Left lobe of liver (tissue), 2 donors: Measurements from ENCODE around the gene ALOX5. TPM values are rescaled to one million over a fixed set of nuclear protein-coding genes. Genes with fewer than 3 reads are reported as not detected.
"Not testable (repeated sequence)": the region's sequence is repeated elsewhere in the genome, so short reads cannot be mapped to it uniquely, and the experiment has no call there.

Experiments used
- ATAC-seq: fragments of 200-7000 bp; cut with Tn5 transposase; one replicate; pipeline ENCODE4 v1.9.1; 2020; ENCODE audit warnings: mild to moderate bottlenecking, moderate library complexity
- DNase-seq: peaks from one replicate; pipeline ENCODE4 v3.0.0-alpha.2; 2020; ENCODE audit warnings: low spot score
- total RNA-seq: library from RNA; stranded (reverse); gene quantifications from one replicate; pipeline ENCODE4 v1.2.1, GENCODE V29; 2021
- donor health status: DM: no; HTN: no; CAD: no; lungs with moderate emphysema.
- donor health status: DM: no; HTN: yes; CAD: no.

ALOX5 gene
- total RNA-seq, 1 donor from 2014 or later, result 4.8 TPM

DNA sequence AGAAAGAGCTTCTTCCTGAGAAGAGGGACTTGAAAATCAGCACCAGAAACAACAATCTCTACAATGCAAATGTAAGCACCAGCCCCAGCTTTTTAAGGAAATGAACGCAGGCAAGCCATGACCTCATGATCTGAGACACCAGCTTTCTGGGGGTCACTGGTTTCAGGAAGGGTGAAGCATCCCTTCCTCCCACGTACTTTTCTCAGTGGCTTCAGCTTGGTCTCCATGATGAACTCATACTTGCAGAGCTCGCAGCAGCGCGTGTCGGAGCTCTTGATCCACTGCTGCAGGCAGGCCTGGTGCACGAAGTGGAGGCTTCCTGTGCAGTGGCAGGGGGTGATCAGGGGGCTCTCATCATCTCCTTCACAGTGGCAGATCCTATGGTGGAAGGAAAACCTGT, 87.0 kb downstream of the ALOX5 start:
- ATAC-seq (no peak), DNase-seq (no peak)

DNA sequence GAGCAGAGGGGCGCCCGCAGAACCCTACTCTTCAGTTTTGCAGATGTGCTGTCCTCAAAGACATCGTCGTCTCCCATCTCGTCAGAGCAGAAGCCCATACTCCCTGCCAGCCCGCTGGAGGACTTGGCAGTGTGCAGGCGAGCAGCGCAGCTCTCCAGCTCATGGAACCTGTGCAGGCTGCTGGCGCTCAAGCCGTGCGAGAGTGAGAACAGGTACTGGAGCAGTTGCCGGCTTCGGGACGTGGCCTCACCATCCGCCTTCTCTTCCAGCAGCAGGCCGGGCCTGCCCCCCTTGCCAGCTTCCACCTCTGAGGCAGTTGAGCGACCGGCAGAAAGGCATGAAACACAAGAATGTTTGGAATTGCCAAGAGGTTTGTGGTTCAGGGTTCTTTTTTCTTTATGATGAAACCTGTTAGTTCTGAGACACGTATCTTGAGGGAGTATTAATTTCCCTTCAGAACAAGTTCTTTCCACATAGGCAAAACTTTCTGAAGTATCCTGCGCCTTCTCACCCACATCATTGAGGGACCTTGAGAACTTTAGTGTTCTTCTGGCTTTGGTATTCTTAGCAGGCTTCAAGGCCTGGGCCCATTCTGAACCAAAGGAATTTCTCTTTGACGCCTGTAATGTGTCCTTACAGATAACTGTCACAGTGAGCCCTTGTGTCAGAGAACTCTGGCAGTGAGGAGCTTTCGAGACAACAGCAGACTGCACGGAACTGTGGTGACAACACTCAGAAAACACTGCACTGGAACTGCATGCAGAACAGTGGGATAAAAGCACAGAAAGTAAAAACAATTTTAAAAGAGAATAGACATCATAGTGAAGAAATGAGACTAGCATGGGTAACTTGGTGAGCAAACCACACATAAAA, 89.5 kb downstream of the ALOX5 start:
- ATAC-seq (no peak), DNase-seq (no peak)

DNA sequence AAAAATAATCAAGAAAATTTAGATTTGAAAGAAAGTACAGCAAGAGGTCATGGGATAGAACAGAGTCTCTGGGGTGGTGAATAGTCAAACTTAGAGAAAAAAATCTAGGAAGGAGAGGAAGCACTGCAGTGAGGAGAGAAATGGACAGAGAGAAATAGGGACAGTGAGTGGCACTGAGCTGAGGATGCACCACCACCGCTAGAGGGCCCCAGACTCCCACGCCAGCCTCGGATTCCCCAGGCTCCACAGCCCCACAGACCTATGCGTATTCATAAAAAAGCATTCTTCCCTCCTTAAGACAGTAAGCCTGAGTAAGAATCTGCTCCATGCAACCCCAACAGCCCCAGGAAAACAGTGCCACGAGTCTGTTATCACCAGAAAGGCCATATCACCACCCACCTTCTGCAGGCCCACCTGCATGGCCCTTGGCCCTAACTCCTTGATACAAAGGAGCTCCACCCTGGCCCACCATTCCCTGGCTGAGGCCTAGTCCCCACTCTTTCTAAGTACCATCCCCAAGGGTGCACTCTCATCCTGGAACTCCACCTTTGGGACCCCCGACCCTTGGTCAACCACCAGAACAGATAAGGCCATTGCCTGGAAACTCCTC, 91.0 kb downstream of the ALOX5 start:
- DNase-seq, result peak; percentile 77
- peak; percentile 98 for ATAC-seq

DNA sequence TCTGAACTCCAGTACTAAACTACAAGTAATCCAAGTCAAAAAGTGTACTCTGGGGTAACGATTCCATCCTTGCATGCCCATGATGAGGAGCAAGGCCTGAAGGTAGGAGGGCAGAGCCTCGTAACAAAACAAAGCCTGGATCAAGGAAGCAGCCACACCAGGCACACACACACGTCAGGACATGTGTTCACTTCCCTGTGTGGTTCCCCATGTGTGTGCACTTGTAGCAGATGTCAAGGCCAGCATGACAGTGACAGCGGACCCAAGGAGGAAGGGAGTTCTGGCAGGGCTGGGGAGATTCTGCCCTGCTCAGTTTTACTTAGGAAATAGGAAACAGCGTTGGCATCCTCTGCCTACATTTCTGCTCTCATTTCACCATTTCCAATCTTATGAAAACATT, 92.8 kb downstream of the ALOX5 start:
- no peak for DNase-seq

DNA sequence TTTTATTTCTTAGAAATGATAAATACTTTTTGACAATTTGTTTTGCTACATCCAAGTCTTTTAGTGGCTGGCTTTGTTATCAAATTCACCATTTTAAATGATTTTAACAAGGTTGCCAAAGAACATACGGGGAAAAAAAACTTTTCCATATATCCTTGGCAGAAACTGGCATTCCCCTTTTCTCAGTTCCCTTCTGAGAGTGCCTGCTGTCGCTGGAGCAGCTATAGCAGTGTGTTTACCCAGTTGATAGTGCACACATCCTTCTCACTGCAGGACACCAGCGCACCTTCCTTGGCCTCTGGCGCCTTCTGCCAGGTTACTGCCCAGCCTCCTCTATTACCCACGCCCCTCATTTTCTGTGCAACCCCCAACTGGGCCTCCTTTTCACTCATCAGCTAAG, 94.1 kb downstream of the ALOX5 start:
- ATAC-seq (no peak), DNase-seq (no peak)

More for the DNA sequence above, 92.8 kb downstream of the ALOX5 start:
- ATAC-seq, result no peak

DNA sequence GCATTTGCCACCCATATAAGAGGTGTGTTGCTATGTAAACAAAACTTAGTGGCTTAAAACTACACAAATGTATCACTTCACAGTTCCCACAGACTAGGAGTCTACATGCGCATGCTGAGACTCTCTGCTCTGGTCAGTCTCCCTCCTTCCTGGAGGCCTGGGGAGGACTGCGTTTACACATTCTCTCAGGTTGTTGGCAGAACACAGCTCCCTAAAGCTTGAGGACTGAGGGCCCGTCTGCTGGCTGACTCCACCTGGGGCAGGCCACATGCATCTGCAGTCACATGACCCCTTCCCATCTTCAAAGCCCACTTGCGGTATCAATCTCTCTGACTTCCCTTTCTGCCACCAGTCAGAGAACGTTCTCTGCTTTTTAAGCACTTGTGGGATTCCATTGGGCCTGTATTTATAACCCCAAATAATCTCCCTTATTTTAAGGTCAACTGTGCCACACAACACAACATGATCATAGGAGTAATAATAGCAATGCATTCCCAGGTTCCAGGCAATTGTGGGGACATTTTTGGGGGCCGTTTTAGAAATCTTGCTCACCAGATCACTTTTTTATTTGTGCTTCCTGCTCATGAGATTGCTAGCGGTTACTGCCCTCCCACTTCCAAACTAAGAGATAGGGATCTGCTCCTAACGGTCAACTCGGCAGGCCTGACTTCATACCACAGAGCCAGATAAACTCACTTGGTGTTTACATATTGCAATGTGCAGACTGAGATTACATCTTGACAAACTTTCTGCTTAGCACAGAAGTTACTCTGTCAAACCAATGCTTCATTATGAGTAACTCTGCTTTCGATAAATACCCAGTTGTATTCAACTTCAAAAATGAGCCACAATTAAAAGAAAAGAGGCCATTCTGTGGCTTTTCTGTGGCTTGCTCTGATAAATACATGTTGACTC, 96.3 kb downstream of the ALOX5 start:
- DNase-seq (peak; percentile 79), ATAC-seq (peak; percentile 79)

DNA sequence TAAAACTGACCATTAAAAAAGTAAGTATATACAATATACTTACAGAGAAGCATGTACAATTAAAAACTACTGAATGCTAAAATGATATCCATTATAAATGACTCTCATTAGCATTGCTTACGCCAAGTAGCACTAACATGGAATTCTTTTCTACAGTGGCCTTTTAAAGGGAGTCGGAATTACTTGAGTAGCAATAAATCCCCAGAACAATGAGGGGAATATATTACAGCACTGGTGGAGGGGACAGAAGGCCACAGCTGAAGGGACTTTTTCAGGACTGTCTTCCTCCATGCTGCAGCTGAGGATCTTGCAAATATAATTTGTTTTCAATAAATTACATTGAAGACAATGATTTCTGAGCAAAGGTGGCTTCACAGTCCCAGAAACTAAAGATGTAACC, 97.0 kb downstream of the ALOX5 start:
- no peak for DNase-seq
- no peak for ATAC-seq

DNA sequence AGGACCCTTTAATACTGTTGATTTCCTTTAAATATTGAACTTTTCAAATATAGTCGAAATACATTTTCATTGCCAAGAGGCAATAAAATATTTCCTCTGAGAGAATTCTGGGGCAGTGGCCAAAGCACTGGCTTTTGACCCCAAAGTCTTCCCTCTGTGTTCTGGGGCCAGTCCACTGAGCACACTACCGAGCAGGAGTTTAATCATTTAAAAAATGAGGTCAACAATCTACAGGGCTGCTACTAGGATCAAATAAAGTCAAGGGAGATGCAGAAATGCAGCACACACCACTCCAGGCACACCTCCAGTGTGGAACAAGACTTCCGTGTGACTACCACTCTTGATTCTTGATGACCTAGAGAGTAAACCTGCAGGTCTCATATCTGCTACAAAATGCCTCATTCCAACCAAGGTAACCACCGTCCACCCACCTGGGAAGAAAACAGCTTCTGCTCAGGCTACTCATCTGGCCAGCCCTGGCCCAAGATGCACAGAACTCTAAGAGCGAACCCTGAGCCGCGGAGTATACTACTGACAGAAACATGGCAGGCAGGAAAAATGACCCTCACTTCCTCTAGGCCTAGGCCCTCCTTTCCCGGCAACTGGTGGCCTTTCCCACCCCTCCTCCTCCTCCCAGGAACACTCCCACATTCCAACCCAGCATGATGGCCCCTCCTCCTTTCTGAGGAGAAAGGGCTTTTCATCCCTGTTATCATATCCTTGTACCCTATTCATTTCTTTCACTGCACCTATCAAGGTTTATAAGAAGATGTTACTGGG, 97.7 kb downstream of the ALOX5 start:
- peak; percentile 84 for DNase-seq

DNA sequence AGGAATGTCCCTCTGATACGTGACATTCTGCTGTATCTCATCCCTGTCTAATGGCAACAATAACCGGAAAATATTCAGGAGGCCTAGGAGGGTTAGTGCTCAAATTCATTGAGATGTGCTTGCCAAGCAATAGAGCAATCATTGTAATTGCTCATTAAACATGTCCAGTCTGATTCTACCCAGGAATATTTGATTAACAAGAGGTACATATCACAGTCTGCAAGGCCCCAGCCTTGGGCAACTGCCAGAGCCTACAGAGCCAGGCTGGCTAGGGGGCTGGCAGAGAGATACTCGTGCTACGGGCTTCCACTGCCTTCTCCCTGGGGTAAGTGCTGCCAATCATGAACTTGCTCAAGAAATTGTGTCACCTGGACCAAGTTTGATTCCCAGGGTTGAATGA, 99.1 kb downstream of the ALOX5 start:
- DNase-seq (no peak), ATAC-seq (peak; percentile 31)

More for the DNA sequence above, 97.7 kb downstream of the ALOX5 start:
- ATAC-seq, result peak; percentile 79

DNA sequence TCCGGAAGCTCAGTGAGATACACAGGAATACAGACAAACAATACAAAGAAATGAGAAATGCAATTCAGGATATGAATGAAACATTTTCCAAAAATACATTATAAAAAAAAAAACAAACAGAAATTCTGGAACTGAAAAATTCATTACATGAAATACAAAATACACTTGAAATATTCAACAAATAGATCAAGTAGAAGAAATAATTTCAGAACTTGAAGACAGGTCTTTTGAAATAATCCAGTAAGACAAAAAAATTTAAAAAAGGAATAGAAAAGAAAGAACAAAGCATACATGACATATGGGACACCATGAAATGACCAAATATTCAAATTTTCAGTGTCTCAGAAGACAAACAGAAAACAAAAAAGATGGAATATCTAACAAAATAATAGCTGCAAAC, 102.5 kb downstream of the ALOX5 start:
- ATAC-seq (no peak), DNase-seq (no peak)

DNA sequence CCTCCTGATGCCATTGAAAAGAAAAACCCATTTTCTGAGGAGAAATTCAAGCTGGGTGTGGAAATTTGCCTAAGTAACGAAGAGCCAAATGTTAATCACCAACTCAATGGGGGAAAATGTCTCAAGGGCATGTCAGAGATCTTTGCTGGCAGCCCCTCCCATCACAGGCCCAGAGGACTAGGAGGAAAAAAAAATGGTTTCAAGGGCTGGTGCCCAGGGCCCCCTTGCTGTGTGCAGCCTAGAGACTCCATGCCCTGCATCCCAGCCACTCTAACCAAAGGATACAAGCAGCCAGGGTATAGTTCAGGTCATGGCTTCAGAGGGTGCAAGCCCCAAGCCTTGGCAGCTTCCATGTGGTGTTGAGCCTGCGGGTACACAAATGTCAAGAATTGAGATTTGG, 106.3 kb downstream of the ALOX5 start:
- no peak for ATAC-seq
- DNase-seq, result no peak

DNA sequence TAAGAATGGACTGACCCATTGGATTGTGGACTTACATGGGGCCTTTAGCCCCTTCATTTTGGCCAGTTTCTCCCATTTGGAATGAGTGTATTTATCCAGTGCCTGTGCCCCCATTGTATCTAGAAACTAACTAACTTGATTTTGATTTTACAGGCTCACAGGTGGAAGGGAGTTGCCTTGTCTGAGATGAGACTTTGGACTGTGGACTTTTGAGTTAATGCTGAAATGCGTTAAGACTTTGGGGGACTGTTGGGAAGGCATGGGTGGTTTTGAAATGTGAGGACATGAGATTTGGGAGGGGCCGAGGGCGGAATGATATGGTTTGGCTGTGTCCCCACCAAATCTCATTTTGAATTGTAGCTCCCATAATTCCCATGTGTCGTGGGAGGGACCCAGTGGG, 107.1 kb downstream of the ALOX5 start:
- not testable (repeated sequence) for ATAC-seq, DNase-seq

DNA sequence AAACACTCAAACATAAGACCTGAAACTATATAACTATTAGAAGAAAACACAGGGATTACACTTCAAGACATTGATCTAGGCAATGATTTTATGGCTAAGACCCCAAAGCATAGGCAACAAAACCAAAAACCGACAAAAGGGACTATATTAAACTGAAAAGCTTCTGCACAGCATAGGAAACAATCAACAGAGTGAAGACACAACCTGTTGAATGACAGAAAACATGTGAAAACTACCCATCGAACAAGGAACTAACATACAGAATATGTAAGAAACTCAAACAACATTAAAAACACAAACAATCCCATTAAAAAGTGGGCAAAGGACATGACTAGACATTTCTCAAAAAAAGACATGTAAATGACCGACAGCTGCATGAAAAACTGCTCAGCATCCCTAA, 109.0 kb downstream of the ALOX5 start:
- no peak for DNase-seq
- ATAC-seq, result no peak

DNA sequence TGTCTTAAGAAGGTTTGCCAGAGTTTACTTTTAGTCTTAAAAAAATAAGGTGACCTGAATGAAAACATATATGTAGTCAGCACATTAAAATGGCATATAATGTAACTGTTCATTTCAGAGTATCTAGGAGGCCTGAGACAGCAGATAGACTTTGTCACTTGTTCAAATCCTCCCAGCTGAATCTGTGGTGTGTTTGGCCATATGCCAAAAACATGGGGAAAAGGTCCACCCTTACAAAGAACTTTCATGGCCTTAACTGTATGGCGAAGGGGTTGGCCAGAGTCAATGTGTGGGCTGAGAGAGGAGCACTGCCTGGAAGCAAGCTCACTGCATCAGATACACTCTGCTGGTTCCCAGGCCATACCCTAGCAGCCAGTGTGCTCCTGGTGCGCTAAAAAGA, 113.7 kb downstream of the ALOX5 start:
- ATAC-seq (no peak), DNase-seq (no peak)

DNA sequence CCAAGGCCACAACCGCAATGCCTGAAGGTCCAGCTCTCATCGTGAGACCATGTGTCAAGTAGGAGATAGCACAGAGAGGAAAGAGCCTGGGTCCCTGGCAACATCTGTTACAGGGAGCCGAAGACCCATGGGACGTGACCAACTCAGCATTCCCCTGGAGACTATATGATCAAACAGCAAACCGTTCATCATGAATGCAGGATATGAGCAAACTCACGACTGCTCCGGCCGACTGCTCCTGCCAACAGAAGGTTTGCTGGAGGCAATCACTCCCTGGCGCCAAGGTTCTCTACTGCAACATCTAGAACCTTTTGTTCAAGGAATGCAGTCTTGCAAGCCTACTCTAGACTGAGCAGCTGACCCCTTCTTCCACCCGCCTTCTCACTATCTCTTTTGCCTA, 114.3 kb downstream of the ALOX5 start:
- no peak for ATAC-seq

DNA sequence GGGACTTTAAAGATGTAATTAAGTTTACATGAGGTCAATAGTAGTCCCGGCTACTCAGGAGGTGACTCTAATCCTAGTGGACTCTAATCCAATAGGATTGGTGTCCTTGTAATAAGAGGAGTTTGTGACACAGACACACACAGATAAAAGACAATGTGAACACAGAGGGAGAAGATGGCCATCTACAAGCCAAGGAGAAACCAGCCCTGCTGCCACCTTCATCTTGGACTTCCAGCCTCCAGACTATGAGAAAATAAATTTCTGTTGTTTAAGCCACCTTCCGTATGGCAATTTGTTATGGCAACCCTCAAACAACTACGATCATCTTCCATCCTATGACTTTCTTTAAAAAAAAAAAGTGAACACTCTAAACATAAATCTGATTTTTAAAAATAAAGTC, 116.3 kb downstream of the ALOX5 start:
- no peak for ATAC-seq

More for the DNA sequence above, 114.3 kb downstream of the ALOX5 start:
- DNase-seq, result no peak

DNA sequence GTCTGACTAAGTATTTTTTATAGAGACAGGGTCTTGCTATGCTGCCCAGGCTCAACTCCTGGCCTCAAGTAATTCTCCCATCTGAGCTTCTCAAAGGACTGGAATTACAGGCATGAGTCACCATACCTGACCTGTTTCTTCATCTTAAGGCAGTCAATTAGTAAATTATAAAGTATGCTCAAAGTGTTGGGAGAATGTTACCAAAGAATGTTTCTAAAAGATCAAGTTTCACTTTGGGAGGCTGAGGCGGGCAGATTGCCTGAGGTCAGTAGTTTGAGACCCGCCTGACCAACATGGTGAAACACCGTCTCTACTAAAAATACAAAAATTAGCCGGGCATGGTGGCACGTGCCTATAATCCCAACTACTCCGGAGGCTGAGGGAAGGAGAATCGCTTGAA, 117.0 kb downstream of the ALOX5 start:
- DNase-seq, result no peak
- ATAC-seq, result no peak

More for the DNA sequence above, 116.3 kb downstream of the ALOX5 start:
- DNase-seq, result no peak
